T1000 (cell line): ENCODE results near the gene KAZN.

Source experiments
- DNase-seq: peaks from one replicate; lab custom pipeline; 2025; ENCODE audit warnings: mixed read lengths; lab: John Stamatoyannopoulos, UW

Gene KAZN

DNA sequence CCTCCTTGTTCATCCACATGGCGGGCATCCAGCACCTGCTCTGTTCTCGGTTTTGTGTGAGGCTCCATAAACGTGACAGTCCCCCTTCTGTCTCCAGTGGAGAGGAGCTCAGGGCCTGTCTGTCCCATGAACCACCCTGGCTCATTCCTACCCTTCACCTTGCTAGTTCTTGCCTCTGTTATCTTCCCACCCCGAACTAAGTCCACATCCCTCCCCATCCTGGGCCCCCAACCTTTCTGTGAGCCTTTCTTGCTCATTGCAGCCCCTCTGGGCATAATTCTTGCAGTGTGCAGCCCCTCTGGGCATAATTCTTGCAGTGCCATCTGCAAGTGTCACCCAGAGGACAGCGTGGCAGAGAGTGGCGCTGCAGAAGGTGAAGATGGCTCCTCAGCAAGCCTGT is 338.3 kb downstream of the KAZN start:
- no peak for DNase-seq

DNA sequence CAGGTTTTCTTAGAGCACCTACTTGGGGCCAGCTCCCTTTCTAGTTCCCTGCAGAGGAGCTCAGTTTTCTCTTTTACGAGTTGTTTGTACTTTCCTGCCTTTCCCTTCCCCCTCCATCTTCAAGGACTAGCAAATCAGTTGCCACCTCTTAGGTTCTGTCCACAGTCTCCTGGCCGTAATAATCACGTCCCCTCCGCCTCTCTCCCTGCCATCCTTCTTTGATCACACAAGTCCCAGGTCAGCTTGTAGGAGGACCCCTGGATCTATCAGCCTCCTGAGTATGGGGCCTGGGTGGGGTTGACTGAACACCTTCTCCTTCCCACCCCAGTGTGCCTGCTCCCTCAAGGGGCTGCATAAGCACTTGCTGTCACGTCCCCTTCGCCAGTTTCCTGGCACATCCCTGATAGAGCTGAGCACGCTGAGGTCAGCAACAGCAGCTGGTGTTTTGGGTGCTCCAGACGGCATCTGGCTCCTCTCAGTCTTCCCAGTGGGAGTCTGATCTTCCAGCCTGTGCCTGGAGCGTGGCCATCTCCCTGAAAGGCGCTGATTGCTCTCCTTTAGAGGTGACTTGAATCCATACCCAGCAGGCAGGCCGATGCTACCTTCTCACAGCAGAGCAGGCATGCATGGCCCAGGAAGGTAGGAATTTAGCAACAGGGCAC is 338.9 kb downstream of the KAZN start:
- no peak for DNase-seq

DNA sequence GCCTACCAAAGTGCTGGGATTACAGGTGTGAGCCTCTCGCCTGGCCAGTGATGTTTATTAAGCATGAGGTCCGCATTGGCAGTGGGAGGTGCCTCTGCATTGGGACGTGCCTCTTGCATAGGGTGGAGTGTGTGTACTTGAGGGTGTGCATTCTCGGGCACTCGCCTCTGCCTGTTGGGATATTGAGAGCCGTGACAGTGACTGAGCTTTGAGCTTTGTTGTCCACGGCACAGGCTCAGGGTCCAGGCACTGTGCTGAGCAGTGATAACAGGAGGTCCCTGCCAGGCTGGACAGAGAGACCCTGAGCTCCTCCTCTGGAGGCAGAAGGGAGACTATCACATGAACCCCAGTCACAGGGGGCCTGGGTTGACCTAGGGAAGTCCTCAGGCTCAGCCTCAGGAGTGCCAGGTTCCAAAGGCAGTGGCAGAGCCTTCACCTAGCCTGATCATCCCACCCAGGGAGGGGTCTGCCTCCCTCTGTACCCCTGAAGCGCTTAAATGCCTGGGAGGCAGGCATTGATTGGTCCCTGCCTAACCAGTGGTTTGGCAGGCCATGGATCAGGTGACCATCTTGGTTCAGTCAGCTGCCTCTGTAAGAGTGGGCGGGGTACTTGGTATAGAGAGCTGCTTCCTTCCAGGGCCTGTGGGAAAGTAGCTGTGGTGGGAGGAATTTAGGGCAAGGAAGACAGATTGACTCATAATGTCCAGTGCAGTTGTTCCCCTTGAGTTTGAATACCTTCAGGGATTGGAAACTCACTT is 341.2 kb downstream of the KAZN start:
- DNase-seq, result no peak

DNA sequence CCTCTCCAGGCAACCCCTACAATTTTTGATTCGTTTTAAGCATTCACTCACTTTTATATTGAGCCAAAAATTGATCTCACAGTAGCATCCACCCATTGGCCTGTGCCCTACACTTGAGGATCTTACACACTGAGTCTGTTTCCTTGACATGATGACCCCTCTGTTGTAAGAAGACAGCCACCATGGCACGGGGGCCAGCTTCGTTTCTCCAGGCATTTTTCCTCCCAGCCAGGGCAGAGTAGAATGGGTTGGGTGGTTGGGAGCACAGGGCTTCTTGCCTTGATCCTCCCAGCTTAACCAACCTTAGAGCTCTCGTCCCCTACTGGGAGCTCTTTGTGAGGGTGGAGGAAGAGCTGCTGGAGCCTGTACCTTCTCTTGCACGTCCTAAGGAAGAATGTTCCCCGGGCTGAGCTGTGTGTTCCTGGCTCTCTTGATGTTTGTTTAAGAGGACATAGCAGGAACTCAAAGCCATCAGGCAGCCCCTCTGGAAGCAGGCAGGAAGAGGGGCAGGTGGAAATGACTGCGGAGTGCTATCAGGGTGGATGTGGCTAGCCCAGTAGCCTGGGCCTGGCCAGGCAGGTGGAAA is 341.9 kb downstream of the KAZN start:
- no peak for DNase-seq

DNA sequence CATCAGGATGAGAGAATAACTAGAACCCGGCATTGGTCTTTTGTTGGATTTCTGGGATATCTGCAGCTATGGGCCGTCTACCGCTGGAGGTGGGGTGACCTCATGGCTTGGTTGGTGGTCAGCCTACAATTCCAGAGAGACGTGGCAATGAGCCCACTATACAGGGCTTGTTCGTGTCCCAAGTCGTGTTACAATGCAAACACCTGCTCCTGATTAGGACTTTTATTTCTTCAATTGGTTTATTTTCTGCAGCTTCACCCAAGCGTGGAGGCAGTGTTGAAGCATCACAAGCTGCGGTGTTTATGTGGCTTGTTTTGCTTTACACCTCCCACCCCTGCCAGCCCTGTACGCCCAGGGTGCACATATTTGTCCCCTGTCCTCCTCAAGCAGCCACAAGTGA is 343.4 kb downstream of the KAZN start:
- DNase-seq, result no peak

DNA sequence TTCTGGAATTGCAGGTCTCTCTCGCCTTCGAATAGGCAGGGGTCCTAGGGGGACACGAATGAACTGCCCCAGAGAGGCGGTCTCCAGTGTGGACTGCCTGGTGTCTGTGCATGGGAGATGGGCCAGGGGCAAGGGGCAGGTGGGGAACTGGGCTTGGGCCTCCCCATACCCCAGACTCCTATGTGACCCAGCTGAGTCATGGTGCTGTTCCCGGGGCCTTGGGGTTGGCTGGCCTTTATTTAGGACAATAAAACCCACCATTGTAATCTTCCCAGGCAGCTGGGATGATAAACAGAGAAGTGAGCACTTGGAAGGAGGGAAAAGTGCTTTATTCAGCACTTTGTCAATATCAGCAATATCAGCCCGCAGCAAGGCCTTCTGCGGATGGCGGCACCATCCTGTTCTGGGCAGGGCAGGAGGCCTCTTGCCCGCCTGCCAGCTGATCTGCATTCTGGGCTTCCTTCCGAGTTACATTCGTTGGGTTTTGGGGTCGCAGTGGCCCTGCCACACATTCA is 346.0 kb downstream of the KAZN start:
- DNase-seq, result no peak

DNA sequence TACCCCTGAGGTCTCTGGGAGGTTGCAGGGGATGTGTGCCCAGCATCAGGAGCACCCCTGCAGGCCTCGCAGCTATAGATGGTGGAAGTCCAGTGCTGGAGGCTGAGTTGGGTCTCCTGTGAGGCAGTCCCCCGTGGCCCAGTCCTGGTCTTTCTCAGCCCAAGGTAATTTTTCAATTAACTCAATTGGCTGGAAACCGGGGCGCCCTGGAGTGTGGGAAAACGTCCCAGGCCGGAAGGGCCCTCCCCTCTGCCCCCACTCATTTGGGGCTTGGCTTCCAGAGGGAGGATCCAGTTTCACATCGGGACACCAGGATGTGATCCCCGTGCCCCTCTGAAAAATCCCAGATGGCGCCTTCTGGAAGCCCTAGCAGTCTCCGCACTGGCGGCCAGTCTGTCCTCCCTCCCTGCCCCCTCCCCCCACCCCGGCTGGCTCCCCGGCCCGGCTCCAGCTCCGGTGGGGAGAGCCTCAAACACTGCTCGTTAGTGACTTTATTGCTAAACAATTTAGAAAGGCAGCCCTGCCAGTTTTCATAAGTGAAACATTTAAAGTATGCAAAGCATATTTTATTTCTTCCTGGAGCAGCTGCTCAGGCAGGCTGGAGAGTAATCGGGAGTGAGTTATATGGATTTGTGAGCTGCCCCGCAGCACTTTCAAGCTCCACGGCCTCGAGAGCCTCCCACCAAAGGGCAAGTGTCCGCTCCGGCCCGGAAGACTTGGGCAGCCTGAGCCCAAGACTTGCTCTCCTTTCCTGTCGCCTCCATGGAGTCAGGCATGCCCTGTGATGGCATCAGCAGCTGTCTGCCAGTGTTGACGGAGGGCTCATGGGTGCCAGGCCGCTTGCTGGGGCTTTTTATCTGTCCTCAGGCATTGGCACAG is 346.9 kb downstream of the KAZN start:
- DNase-seq, result no peak

DNA sequence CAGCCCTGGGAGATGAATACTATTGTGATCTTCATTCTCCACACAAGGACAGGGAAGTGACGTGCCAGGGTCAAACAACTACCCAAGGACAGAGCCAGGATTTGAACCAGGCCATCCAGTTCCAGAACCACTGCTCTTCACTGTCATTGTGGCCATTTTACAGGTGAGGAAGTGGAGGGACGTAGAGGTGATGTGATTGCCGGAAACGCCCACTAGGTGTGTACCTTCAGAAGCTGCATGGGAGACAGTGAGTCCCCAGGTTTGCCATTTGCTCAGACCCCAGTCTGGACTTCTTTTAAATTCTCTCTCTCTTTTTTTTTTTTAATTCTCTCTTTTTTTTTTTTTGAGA is 347.5 kb downstream of the KAZN start:
- no peak for DNase-seq

DNA sequence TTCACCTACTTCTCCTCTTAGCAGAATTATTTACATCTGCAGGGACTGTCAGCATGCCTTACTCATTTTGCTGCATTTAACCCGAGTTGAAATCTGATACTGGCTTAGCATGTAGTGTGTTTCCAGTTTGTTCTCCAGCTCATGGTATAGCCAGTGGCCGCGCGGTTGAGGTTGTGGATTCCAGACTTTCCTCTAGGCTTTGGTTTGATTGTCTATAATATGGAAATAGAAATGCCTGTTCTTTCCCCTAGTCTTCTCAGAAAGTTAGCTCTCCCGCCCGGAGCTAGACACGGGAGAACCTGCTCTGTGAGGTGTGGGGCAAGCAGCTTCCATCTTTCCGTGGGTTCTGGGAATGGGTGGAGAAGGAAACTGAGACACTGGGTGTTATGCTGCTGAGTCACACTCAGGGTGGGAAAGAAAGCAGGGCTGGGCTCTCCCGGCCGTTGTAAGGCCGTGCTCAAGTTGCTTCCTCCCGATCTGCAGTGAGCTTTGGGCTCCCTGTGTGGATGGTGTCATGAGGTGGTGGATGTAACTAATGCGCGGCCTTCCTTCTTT is 348.3 kb downstream of the KAZN start:
- DNase-seq, result no peak

DNA sequence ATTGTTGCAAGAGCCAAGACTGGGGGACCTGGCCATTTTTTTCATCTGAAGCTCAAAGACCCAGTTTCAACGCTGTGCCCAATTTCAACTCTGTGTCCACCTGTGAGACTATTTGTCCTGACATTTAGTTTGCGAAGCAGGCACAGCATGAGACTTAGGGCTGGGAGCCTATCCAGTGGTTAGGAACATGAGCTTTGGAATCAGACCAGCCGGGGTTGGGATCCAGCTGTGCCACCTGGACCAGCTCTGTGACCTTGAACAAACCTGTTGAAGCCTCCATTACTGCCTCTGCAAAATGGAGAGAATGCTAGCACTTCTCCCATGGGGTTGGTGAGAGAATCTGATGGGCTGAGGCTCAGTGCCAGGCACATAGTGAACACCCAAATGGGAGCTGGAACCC is 348.9 kb downstream of the KAZN start:
- no peak for DNase-seq

DNA sequence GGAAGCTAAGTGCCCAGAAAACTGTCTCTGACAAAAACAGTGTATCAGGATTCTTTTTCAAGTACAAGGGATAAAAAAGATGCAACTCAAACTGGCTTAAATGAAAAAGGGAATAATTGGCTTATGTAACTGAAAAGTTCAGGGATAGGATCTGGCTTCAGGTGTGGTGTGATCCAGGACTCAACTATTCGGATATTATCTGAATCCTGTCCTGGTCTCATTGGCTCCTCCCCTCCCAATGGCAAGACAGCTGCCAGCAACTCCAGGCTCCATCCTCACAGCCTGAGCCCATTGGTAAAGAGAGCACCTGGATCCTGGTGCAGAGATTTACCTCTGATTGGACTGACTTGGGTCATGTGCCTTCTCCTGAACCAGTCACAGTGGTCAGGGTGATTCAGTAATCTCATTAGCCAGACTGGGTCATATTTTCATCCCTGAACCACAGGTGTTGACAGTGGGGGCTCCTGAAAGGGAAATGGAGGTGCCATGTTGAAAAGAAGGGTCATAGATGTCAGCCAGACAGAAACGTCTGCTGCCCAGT is 349.7 kb downstream of the KAZN start:
- DNase-seq, result no peak

DNA sequence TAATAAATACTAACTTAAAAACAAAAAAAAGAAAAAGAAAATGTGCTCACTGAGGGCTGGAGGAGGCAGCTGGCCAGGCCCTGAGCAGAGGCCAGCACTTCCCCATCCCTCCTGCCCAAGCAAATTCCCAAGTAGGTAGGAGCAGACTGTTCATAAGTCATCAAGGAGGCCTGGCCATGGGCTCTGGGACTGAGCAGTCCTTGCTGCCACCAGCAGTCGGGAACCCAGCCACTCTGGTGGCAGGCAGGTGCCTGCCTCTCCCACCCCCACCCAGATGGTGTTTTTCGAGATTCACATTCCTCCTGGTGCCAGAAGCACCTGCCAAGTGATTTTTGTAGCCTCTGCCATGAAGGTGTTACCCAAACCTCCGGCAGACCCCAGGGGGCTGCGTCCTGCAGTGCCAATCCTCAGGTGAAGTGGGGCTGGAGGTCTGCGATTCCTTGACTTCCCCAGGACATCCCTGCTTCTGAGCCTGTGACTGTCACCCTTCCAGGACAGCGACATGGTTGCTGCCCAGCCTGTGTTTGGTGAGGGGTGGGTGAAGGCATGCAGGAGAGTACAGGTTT is 350.9 kb downstream of the KAZN start:
- no peak for DNase-seq

DNA sequence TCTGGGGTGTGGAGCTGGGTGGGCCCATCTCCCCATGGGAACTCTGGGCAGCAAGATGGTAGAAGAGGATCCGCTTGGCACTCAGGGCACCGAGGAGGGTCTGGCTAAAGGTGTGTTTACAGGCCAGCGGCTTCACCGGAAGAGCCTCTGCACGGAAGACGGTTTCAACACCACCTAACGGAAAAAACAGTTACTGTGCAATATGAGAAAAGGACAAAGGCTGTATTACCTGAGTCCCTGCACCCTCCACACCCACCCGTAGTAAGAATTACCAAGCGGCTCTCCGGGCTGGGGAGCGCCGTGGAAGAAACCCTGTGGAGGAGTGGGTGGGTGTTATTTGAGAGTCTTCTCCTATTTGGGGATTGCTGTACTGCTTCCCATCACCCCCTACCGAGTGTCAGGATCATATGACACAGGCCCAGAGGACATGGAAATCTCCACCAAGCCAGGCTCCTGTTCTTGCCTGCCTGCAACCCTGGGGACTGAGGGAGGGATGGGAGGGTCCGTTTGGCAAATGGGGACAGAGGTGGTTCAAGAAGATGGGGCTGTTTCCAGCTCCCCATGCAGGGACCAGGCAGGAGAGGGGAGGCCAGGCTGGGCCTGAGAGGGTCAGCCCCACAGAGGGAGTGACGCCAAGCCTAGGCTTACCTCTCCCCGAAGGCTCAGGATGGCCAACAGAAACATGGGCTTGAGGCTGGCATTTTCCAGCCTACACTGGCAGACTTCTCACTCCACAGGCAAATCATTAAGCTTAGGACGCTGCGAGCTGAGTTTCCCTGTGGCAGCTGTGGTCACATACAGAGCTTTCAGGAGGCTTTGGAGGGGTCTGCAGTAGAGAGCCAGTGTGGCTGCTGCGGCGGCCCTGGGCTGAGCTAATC is 351.6 kb downstream of the KAZN start:
- no peak for DNase-seq

DNA sequence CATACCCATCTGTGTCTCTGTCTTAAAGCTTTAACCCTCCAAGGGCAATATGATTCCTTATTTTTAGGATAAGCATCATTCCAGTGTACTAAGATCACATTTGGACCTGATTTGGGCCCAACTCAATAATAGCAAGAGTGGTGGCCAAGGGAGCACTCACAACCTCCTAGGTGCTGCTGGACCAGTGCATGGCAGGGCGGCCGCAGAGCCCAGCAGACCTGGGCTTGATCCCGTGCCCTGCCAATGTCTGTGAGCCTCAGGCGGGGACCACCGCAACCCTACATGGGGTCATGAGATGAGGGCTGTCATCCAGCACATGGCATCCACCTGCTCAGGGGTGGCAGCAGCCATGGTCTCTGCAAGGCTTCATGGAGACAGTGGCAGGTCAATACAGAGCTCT is 353.3 kb downstream of the KAZN start:
- no peak for DNase-seq

DNA sequence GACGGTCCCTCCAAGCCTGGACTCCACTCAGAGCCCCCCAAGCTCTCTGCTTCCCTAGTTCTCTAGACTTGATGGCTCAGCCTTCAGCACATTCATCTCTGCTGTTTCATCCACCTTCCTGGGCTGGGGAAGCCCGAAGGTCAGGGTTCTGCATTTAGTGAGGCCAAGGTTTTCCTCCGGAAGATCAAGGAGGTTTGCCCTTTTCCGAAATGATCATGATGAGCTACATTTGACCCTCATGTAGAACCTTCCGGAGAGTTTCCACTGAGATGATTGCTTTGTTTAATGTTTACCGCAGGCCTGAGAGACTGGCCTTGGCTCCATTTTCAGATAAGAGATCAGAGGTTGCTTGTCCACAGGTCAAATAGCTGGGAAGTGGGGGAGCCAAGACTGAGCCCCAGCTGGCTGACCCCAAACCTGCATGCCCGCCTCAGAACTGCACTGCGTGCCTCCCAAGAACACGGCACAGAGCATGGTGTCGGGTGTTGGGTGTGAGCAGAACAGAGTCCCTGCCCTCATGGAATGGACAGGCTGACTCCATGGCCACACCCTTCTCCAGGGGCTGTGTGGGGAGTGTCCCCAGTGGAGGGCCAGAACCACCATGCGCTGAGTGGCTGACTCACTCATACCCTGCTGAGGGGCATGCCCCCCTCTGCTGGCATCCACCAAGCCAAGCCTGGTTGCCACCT is 354.3 kb downstream of the KAZN start:
- no peak for DNase-seq

DNA sequence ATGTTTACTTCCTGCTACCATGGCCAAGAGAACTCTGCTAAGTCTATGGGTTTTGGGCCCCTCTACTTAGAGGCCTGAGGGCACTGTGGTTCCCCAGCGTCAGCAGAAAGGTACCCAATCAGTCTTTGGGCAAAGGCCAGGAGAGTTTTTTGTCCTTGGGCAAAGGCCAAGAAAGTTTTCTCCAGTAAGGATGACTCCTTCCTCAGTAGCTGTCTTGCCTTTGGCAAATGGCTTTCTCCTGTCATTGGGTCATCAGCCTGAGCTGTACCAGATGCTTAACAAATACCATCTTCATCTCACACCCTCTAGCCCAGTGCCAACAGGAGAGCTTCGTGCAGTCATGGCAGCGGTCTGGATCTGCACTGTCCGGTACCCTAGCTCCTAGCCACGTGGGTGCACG is 355.7 kb downstream of the KAZN start:
- peak; percentile 68 for DNase-seq

DNA sequence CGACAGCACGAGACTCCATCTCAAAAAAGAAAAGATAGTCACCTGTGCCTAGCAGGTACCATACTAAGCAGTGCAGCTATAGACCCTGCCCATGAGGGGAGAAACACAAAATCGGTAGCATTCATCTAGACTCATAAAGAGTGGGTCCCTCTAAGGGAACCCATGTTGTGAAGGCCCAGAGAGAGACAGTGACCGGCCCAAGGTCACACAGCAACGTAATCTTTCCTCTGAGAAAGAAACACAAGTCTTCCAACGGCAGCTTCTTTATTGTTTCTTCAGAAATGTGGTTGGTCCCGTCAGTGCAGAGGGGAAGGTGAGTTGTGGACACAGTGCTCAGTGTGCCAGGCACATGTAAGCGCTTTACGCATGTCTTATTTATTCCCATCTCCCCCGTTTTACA is 356.4 kb downstream of the KAZN start:
- DNase-seq, result no peak

DNA sequence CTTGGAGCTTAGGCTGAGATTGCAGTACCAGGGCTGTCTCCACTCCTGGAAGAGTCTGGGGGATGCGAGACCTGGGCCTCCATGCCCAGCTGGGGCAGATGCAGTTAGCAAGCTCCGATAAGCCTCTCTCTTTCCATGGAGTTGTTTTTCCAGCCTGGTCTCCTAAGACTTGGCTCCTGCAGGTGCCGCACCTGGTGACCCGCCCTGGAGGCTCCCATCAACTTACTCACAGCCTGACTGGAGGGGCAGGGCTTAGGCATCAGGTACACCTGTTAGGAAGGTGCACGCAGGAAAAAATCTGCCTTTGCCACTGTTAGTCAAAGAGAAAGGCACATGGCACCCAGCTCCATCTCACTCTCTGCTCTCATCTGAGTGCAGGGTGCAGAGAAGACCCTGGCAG is 356.9 kb downstream of the KAZN start:
- DNase-seq, result no peak

DNA sequence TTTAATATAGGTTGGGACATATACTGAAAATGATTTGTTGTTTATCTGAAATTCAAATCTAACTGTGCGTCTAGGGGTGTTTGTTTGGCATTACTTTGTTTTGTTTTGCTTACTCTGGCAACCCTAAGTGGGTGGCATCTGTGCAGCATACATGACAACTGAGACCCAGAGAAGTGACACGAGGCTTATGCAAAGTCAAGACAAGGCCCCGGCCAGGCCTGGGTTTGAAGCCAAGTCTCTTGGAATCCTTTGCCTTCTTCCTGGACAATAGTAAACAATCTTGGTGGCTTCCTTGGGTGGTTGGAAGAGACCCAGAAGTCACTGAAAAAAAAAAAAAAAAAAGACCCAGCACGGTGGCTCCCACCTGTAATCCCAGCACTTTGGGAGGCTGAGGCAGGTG is 357.5 kb downstream of the KAZN start:
- no peak for DNase-seq
